Skeletal muscle tissue (tissue), 4 donors: ENCODE data around the gene DUOXA1. TPM values are rescaled to one million over a fixed set of nuclear protein-coding genes. Genes with fewer than 3 reads are reported as not detected.
"Not testable (repeated sequence)": the region's sequence is repeated elsewhere in the genome, so short reads cannot be mapped to it uniquely, and the experiment has no call there.

Source experiments
- H3K27ac ChIP-seq: one replicate; pipeline ENCODE4 v1.7.0; 2013; ENCODE audit warnings: mild to moderate bottlenecking, low read depth, low read length, inconsistent platforms
- H3K27me3 ChIP-seq, 3 donors: one replicate each; pipeline ENCODE4 v1.7.0; 2013; ENCODE audit warnings: low read length in 3 of 3; ENCODE audit not compliant: control insufficient read depth in 3 of 3, insufficient read depth in 3 of 3
- H3K36me3 ChIP-seq, 3 donors: one replicate each; pipeline ENCODE4 v1.7.0; 2013; ENCODE audit warnings: low read length in 3 of 3; ENCODE audit not compliant: control insufficient read depth in 3 of 3, insufficient read depth in 3 of 3
- H3K4me1 ChIP-seq, 3 donors: one replicate each; pipeline ENCODE4 v1.7.0; 2013; ENCODE audit warnings: low read length in 3 of 3, mild to moderate bottlenecking in 3 of 3; ENCODE audit not compliant: control insufficient read depth in 3 of 3, insufficient read depth in 3 of 3
- H3K4me3 ChIP-seq, 3 donors: one replicate each; pipeline ENCODE4 v1.7.0; 2013; ENCODE audit warnings: low read length in 3 of 3
- H3K9ac ChIP-seq, 3 donors: one replicate each; pipeline ENCODE4 v1.7.0; 2013; ENCODE audit warnings: low read length in 3 of 3, mild to moderate bottlenecking in 3 of 3, moderate library complexity in 2 of 3, low read depth in 1 of 3
- H3K9me3 ChIP-seq, 3 donors: one replicate each; pipeline ENCODE4 v1.7.0; 2013; ENCODE audit warnings: low read length in 3 of 3; ENCODE audit not compliant: control insufficient read depth in 3 of 3
- total RNA-seq: library from RNA; depleted of rRNA; stranded (reverse); fragments of >200 nt; gene quantifications from one replicate; pipeline ENCODE4 v1.2.3, GENCODE V29; 2014
- donor health status: Osteomylitis.

DUOXA1 gene
- total RNA-seq, 1 donor from 2014 or later, result not detected

DNA sequence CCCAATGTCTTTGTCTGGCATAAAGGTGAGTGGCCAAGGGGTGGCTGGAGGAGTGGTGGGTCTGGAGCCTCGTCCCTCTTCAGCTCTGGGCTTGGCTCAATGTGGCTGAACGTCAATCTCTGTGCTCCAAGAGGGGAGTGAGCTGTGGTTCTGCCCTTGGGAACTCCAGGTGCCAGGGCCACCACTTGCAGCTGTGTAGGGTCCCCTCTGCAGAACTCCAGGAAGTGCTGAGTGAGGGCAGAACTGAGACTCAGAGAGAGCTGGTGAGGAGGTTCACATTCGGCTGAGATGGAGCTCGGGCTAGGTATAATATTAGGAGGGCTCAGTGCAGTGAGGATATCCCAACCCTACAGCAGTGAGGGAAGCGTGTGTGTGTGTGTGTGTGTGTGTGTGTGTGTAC lies 11.7 kb upstream of the DUOXA1 start:
- Histone ChIP-seq H3K27me3 (peaks cover 11 to 48% (median 17%) of the 10 kb centered on the region in 3 donors), H3K9ac (no peak overlapping the region), H3K27ac (no peak overlapping the region), H3K4me3 (no peak overlapping the region), H3K9me3 (no peaks in the 10 kb centered on the region), H3K36me3 (no peaks in the 10 kb centered on the region), H3K4me1 (no peaks in the 10 kb centered on the region)

DNA sequence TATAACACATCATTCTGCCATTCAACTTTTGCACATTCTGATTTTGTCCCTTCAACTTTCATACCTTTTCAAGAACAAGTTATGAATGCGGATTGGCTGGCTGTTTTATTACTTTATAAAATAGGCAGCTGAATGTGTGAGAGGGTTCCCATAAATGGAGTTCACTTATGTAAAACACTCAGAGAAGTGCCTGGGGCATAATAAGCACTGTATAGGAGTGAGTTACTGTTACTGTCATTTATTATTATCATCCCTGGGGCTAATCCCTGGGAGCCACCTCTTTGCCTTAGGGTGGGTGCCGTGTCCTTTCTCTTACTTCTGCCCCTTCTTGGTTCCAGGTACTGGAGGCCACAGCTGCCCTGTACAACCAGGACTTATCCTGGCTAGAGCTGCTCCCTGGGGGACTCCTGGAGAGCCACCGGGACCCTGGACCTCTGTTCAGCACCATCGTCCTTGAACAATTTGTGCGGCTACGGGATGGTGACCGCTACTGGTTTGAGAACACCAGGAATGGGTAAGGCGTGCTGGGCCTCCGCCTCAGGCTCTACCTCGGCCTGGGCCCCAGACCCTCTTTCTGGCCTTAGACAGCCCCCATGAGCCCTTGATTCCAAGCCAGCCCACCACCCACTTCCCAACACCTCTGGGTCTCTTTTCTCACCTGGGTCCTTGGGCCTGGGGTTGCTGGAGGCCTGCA lies 11.0 kb upstream of the DUOXA1 start:
- Histone ChIP-seq H3K9ac (no peak overlapping the region), H3K4me3 (no peak overlapping the region), H3K9me3 (no peaks in the 10 kb centered on the region), H3K27me3 (peaks cover 17 to 53% (median 22%) of the 10 kb centered on the region in 3 donors), H3K36me3 (no peaks in the 10 kb centered on the region), H3K27ac (no peak overlapping the region), H3K4me1 (no peaks in the 10 kb centered on the region)

DNA sequence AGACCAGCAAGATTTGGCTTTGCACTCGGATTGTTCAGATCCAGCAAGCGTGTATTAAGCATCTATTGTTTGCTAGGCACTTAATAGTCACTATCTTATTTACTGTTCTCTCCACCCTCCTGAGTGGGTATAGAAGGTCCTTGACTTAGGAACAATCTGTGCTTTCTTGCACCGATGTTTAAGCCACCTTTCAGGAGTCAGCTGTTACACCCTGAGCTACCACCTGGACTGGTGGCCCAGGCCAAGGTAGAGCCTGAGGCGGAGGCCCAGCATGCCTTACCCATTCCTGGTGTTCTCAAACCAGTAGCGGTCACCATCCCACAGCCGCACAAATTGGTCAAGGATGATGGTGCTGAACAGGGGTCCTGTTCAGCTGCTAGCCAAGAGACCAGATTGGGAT lies 10.1 kb upstream of the DUOXA1 start:
- Histone ChIP-seq H3K9me3 (no peaks in the 10 kb centered on the region), H3K4me3 (no peak overlapping the region), H3K9ac (no peak overlapping the region), H3K27me3 (peaks cover 21 to 53% (median 26%) of the 10 kb centered on the region in 3 donors), H3K36me3 (no peaks in the 10 kb centered on the region), H3K4me1 (peaks cover 2 to 5% (median 3%) of the 10 kb centered on the region in 3 donors), H3K27ac (no peak overlapping the region)

DNA sequence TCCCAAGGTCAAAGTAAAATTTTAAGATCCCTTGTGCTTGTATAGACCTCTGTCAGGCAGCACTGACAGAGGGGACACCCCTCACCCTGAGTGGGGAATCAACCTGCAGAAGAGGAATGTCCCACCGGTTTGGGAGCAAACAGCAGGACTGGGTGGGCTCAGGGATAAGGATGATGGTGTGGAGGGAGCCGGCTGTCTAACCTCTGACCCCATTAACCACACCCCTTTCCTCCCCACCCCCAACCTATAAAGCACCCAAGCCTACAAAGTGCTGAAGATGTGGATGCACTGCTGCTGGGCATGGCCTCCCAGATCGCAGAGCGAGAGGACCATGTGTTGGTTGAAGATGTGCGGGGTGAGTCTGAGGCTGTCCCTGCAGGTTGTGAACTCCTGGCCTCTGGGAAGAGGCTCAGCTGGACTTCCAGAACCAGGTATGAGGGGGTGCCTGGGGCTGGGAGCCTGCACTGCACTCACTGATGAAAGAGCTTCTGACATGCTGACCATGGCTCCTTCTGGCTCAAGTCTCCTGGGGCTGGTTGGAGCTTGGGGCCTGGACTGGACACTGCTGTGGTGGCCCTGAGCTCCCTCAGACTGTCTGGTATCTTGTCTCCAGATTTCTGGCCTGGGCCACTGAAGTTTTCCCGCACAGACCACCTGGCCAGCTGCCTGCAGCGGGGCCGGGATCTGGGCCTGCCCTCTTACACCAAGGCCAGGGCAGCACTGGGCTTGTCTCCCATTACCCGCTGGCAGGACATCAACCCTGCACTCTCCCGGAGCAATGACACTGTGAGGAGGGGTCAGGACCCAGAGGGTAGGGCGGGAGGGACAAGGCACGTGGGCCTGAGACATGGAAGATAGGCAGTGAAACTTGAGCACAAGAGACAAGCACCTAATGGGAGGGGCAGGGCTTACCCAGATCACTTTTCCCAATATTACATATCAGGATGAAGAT lies 9.4 kb upstream of the DUOXA1 start:
- Histone ChIP-seq H3K27me3 (peaks cover 27 to 55% (median 30%) of the 10 kb centered on the region in 3 donors), H3K4me3 (no peak overlapping the region), H3K9me3 (no peaks in the 10 kb centered on the region), H3K27ac (no peak overlapping the region), H3K9ac (no peak overlapping the region), H3K36me3 (no peaks in the 10 kb centered on the region), H3K4me1 (peaks cover 5 to 7% (median 5%) of the 10 kb centered on the region in 3 donors)

DNA sequence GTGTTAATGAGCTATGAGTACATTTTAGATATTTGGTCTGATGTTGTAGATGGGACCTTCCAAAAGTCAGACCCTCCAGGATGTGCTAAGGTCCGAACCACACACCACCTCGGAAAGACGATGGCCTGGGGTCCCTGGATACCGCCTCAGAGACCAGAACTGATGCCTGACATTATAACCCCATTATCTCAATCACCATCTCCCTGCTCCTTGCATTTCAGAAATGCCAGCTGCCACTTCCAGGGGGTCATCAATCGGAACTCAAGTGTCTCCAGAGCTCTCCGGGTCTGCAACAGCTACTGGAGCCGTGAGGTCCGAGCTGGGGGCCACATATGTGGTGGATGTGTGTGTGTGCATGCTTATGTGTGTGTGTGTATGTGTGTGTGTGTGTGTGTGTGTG lies 8.0 kb upstream of the DUOXA1 start:
- Histone ChIP-seq H3K9me3 (no peaks in the 10 kb centered on the region), H3K9ac (no peak overlapping the region), H3K4me1 (peaks cover 5 to 7% (median 5%) of the 10 kb centered on the region in 3 donors), H3K4me3 (no peak overlapping the region), H3K27me3 (peaks cover 34 to 54% (median 39%) of the 10 kb centered on the region in 3 donors), H3K36me3 (no peaks in the 10 kb centered on the region), H3K27ac (no peak overlapping the region)

DNA sequence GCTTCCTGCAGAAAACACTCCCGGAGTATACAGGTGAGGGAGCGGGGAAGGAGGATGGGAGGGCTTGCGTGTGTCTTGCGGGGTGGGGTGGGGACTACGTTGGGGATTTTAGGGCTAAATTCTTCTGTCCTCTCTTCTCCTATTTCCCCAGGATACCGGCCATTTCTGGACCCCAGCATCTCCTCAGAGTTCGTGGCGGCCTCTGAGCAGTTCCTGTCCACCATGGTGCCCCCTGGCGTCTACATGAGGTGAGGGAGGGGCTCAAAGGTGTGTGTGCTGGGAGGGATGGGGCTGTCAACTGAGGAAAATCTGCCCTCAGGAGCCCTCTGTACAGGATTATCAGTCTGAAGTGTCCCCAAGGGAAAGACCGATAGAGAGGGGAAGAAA lies 6.7 kb upstream of the DUOXA1 start:
- Histone ChIP-seq H3K9me3 (no peaks in the 10 kb centered on the region), H3K4me3 (no peak overlapping the region), H3K9ac (no peak overlapping the region), H3K27ac (no peak overlapping the region), H3K27me3 (peaks cover 39 to 47% (median 39%) of the 10 kb centered on the region in 3 donors), H3K4me1 (peaks cover 5 to 7% (median 5%) of the 10 kb centered on the region in 3 donors), H3K36me3 (no peaks in the 10 kb centered on the region)

DNA sequence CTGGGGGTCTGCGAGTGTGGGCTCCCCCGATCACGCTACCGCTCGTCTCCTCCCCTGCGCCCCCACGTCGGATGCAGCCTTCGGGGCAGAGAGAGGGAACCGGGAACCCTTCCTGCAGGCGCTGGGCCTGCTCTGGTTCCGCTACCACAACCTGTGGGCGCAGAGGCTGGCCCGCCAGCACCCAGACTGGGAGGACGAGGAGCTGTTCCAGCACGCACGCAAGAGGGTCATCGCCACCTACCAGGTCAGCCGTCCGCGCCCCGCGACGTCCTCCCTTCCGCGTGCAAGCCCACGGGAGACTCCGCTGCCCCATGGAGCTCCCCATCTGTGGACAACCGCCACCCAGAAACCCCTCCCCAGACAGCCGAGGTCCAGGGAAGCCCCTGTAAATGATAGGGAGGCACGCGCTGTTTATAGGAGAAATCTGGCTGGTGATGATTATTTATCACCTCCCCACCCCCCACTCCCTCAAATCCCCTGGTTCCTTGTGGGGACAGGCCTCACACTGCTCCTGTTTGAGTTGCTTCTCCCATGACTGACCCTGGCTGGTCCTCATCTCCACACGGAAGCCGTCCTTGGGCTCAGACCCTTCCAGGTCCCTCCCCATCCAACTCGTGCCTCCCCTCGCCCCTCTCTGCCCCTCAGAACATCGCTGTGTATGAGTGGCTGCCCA lies 6.2 kb upstream of the DUOXA1 start:
- not testable (repeated sequence) for H3K9ac ChIP-seq, H3K9me3 ChIP-seq, H3K4me1 ChIP-seq, H3K27ac ChIP-seq, H3K36me3 ChIP-seq, H3K4me3 ChIP-seq
- peaks cover 41 to 46% (median 44%) of the 10 kb centered on the region in 3 donors for H3K27me3 ChIP-seq

DNA sequence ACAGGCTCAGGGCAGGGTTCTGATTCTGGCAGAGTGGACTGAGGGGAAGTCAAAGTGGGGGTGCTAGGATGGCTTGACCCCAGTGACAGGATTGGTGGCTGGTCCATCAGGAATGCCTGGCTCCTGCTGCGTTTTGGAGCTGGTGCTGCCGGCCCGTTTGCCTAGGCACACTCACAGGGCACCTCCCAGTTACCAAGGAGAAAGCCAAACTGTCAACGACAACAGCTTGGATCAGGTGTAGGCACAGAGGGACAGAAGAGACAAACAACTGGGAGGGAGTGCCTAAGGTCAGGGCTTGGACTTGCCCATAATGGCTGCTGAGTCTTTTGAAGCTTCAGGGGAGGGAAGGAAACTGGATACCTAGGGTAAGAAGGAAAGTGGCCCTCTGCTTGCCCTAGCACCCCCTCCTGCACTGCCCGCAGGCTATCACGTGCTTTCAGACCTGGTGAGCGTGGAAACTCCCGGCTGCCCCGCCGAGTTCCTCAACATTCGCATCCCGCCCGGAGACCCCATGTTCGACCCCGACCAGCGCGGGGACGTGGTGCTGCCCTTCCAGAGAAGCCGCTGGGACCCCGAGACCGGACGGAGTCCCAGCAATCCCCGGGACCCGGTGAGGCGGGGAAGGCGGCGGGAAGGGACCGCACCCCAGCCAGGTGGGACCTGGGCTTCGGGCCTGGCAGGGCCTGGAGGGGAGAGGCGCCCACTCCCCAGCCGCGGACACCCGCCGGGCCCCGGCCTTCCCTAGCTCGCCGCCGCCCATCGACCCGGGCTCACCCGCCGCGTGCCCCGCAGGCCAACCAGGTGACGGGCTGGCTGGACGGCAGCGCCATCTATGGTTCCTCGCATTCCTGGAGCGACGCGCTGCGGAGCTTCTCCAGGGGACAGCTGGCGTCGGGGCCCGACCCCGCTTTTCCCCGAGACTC lies 5.3 kb upstream of the DUOXA1 start:
- no peaks in the 10 kb centered on the region for H3K9me3 ChIP-seq
- no peaks in the 10 kb centered on the region for H3K36me3 ChIP-seq
- no peak overlapping the region for H3K9ac ChIP-seq
- peaks cover 5 to 7% (median 5%) of the 10 kb centered on the region in 3 donors for H3K4me1 ChIP-seq
- no peak overlapping the region for H3K4me3 ChIP-seq
- H3K27ac ChIP-seq, result no peak overlapping the region
- H3K27me3 ChIP-seq, result peaks cover 50 to 55% (median 53%) of the 10 kb centered on the region in 3 donors

DNA sequence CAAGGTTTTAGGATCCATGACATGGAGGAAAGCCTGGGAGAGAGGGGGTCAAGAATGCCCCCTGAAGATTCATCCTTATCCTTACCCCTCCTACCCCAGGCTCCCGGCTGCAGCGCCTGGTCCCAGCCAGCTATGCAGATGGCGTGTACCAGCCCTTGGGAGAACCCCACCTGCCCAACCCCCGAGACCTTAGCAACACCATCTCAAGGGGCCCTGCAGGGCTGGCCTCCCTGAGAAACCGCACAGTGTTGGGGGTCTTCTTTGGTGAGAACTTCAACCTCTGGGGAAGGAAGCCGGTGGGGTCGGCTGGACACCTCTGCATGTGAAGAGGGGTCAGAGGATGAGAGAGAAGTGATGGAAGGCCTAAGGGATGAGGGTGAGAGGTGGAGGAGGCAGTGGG lies 4.4 kb upstream of the DUOXA1 start:
- H3K27me3 ChIP-seq, result peaks cover 57 to 62% (median 59%) of the 10 kb centered on the region in 3 donors
- no peak overlapping the region for H3K27ac ChIP-seq
- no peaks in the 10 kb centered on the region for H3K36me3 ChIP-seq
- H3K9ac ChIP-seq, result no peak overlapping the region
- H3K4me1 ChIP-seq, result peaks cover 5 to 7% (median 5%) of the 10 kb centered on the region in 3 donors
- no peaks in the 10 kb centered on the region for H3K9me3 ChIP-seq
- no peak overlapping the region for H3K4me3 ChIP-seq
